Panc1 (cell line): ENCODE results near the gene ACBD3. TPM values are rescaled to one million over a fixed set of nuclear protein-coding genes. Genes with fewer than 3 reads are reported as not detected.
A peak's percentile ranks its signal among the peaks of the same experiment; 100 is the strongest.

ENCODE experiments used
- ATAC-seq: fragments of 200-7000 bp; cut with Tn5 transposase; 2 replicates; pipeline ENCODE4 v1.9.1; 2020; ENCODE audit warnings: mild to moderate bottlenecking, moderate library complexity
- BruUV-seq: library from RNA; stranded (reverse); fragments of 400-500 nt; replicated peaks from 2 replicates; lab custom pipeline; 2021; lab: Mats Ljungman, UMichigan
- CTCF ChIA-PET: fragments of 300-600 bp; sonication (Branson Sonifier 250); formaldehyde crosslinking; loops from one replicate; lab custom pipeline; 2022; ENCODE audit warnings: antibody characterized with exemption; lab: Charles Lee
- POLR2A ChIA-PET: fragments of 300-600 bp; sonication (Branson Sonifier 250); formaldehyde crosslinking; loops from one replicate; lab custom pipeline; 2022; ENCODE audit warnings: antibody characterized with exemption; lab: Charles Lee
- DNase-seq: peaks from one replicate; pipeline ENCODE4 v3.0.0-alpha.2; 2010; ENCODE audit warnings: low read depth, low spot score
- H3K27ac ChIP-seq: 2 replicates; pipeline ENCODE4 v1.5.1; 2011; ENCODE audit warnings: mild to moderate bottlenecking, low read length, inconsistent platforms
- H3K27me3 ChIP-seq: fragments of 200-500 bp; sonication (Bioruptor generic); 2 replicates; pipeline ENCODE4 v1.6.0; 2014; ENCODE audit warnings: low read length, inconsistent platforms; ENCODE audit not compliant: control insufficient read depth, insufficient read depth
- H3K36me3 ChIP-seq: fragments of 200-500 bp; sonication (Bioruptor generic); 2 replicates; pipeline ENCODE4 v1.5.1; 2014; ENCODE audit warnings: inconsistent platforms, mild to moderate bottlenecking, low read length, moderate library complexity; ENCODE audit not compliant: control insufficient read depth, insufficient read depth
- H3K4me1 ChIP-seq: 2 replicates; pipeline ENCODE4 v1.5.1; 2011; ENCODE audit warnings: inconsistent platforms, mild to moderate bottlenecking, low read length, moderate library complexity; ENCODE audit not compliant: control insufficient read depth, insufficient read depth
- H3K4me3 ChIP-seq, 2 experiments: 2 replicates each; pipeline ENCODE4 v1.5.1; 2011 to 2012; ENCODE audit warnings: low read depth in 2 of 2, low read length in 2 of 2, mild to moderate bottlenecking in 2 of 2, inconsistent platforms in 1 of 2, moderate library complexity in 1 of 2
- H3K9me3 ChIP-seq: fragments of 200-500 bp; sonication (Bioruptor generic); 2 replicates; pipeline ENCODE4 v1.5.1; 2014; ENCODE audit warnings: low read depth, mild to moderate bottlenecking, inconsistent platforms, low read length, moderate library complexity; ENCODE audit not compliant: control insufficient read depth, insufficient read depth
- POLR2AphosphoS5 ChIP-seq: IDR thresholded peaks from 2 replicates; pipeline ENCODE4 v1.6.1; 2012; ENCODE audit warnings: mild to moderate bottlenecking, low read depth, low read length, moderate library complexity
- SIN3A ChIP-seq: IDR thresholded peaks from 2 replicates; pipeline ENCODE4 v1.6.1; 2012; ENCODE audit warnings: low read depth, mild to moderate bottlenecking, low read length, moderate library complexity, borderline replicate concordance; ENCODE audit not compliant: insufficient read depth
- TCF7L2 ChIP-seq: IDR thresholded peaks from 2 replicates; pipeline ENCODE4 v1.6.1; 2011; ENCODE audit warnings: mild to moderate bottlenecking, low read depth, low read length, inconsistent platforms
- in situ Hi-C: cut with HindIII; loops from 2 replicates; pipeline ENCODE4 v1.10.0; 2016; ENCODE audit warnings: low sequenced_read_pairs, low pct_unique_long_range_greater_than_20kb
- intact Hi-C: fragments of 100-400 bp; cut with micrococcal nuclease; formaldehyde crosslinking; loops from one replicate; pipeline ENCODE4 v1.10.0; 2022; ENCODE audit not compliant: unreplicated experiment
- total RNA-seq: library from RNA; stranded (reverse); gene quantifications from one replicate; pipeline ENCODE4 v1.2.1, GENCODE V29; 2021; ENCODE audit not compliant: unreplicated experiment
- TF ChIP-seq, protein P1 (sequence below): fragments of 450-650 bp; IDR thresholded peaks from 2 replicates; pipeline ENCODE4 v1.5.1; 2017; ENCODE audit warnings: mild to moderate bottlenecking
- TF ChIP-seq, protein P2 (sequence below), 2 experiments: IDR thresholded peaks; 2 replicates each; pipeline ENCODE4 v1.6.1; 2011 to 2012; ENCODE audit warnings: low read depth in 2 of 2, control low read depth in 1 of 2, low read length in 1 of 2, mild to moderate bottlenecking in 1 of 2, moderate library complexity in 1 of 2; ENCODE audit not compliant: insufficient read depth in 1 of 2

The ACBD3 gene
- total RNA-seq, 1 experiment from 2014 or later: 31.2 TPM

DNA sequence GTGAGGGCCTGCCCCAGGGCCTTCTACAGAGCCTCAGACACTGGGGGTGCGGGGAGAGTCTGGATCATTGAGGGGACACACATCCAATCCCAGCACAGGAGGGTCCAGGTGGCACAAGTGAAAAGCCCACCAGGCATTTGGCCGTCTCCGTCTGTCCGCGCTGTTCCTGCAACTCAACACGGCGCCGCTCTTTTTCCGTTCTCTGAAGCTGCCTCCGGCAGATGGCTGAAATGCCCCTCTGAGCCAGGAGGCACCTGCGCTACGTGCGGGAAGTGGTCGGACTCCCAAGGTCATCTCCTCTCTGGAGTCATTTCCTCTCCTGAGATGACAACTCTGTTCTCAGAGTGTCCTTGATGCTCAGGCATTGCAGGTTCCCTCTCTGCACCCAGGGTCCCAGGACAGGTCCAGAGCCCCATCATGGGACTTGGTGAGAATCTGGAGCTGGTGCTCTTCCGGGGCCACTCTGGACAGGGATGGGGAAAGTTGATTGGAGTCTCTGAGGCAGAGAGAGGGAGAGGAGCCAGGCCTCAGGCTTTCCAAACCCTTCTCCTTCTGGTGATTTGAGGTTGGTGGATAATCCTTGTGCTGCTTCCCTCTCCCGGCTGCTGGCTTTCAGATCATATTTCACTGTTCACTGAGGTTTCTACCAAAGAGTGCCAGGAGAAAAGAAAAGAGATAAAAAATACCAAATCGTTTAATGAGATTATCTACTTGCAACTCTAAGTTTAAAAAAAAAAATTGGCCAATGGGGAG lies 22.9 kb upstream of the ACBD3 start:
- H3K27ac ChIP-seq: no peak overlapping the region
- DNase-seq: no peak
- no peaks in the 10 kb centered on the region for H3K36me3 ChIP-seq
- no TSS peak for BruUV-seq
- no peaks in the 10 kb centered on the region for H3K27me3 ChIP-seq
- in situ Hi-C loops: no loop called here
- ChIA-PET CTCF (no interaction called here), POLR2A (interaction anchor here (0.6 kb wide), 1 partner anchor 37 kb away, joined by 3 read pairs; no protein-coding TSS in a partner anchor)
- intact Hi-C loops: no loop called here
- H3K4me1 ChIP-seq: no peaks in the 10 kb centered on the region
- no peaks in the 10 kb centered on the region for H3K9me3 ChIP-seq
- 0 out of 2 replicates have a peak, but pooled peaks have one; percentile 19 for ATAC-seq
- TF ChIP-seq TCF7L2: no peak
- TF ChIP-seq, protein P1, sequence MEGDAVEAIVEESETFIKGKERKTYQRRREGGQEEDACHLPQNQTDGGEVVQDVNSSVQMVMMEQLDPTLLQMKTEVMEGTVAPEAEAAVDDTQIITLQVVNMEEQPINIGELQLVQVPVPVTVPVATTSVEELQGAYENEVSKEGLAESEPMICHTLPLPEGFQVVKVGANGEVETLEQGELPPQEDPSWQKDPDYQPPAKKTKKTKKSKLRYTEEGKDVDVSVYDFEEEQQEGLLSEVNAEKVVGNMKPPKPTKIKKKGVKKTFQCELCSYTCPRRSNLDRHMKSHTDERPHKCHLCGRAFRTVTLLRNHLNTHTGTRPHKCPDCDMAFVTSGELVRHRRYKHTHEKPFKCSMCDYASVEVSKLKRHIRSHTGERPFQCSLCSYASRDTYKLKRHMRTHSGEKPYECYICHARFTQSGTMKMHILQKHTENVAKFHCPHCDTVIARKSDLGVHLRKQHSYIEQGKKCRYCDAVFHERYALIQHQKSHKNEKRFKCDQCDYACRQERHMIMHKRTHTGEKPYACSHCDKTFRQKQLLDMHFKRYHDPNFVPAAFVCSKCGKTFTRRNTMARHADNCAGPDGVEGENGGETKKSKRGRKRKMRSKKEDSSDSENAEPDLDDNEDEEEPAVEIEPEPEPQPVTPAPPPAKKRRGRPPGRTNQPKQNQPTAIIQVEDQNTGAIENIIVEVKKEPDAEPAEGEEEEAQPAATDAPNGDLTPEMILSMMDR: no peak
- TF ChIP-seq POLR2AphosphoS5: no peak
- no peak for TF ChIP-seq SIN3A
- TF ChIP-seq, protein P2, sequence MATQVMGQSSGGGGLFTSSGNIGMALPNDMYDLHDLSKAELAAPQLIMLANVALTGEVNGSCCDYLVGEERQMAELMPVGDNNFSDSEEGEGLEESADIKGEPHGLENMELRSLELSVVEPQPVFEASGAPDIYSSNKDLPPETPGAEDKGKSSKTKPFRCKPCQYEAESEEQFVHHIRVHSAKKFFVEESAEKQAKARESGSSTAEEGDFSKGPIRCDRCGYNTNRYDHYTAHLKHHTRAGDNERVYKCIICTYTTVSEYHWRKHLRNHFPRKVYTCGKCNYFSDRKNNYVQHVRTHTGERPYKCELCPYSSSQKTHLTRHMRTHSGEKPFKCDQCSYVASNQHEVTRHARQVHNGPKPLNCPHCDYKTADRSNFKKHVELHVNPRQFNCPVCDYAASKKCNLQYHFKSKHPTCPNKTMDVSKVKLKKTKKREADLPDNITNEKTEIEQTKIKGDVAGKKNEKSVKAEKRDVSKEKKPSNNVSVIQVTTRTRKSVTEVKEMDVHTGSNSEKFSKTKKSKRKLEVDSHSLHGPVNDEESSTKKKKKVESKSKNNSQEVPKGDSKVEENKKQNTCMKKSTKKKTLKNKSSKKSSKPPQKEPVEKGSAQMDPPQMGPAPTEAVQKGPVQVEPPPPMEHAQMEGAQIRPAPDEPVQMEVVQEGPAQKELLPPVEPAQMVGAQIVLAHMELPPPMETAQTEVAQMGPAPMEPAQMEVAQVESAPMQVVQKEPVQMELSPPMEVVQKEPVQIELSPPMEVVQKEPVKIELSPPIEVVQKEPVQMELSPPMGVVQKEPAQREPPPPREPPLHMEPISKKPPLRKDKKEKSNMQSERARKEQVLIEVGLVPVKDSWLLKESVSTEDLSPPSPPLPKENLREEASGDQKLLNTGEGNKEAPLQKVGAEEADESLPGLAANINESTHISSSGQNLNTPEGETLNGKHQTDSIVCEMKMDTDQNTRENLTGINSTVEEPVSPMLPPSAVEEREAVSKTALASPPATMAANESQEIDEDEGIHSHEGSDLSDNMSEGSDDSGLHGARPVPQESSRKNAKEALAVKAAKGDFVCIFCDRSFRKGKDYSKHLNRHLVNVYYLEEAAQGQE (IDR thresholded peaks at IDR 0.05; ENCODE audit: insufficient read depth in 1 of 2, low read depth in 2 of 2, low read length in 1 of 2): no peak
- no peak overlapping the region for H3K4me3 ChIP-seq

DNA sequence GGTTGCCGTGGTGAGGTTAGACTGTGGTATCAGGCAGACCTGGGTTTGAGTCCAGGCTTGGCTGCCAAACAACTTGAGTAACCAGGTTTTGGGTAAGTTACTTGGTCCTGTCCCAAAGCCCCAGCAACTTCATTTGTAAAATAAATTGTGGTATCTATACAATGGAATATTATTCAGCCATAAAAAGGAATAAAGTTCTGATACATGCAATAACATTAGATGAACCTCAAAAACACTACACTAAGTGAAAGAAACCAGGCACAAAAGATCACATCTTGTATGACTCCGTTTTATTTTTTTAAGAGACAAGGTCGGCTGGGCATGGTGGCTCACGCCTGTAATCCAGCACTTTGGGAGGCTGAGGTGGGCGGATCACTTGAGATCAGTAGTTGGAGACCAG lies 20.5 kb upstream of the ACBD3 start:
- no peaks in the 10 kb centered on the region for H3K27me3 ChIP-seq
- no peak for TF ChIP-seq POLR2AphosphoS5
- TF ChIP-seq, protein P1: no peak
- H3K9me3 ChIP-seq: no peaks in the 10 kb centered on the region
- DNase-seq: no peak
- ChIA-PET POLR2A (no interaction called here), CTCF (no interaction called here)
- no peak for ATAC-seq
- H3K4me3 ChIP-seq: no peak overlapping the region
- in situ Hi-C loops: no loop called here
- no peaks in the 10 kb centered on the region for H3K4me1 ChIP-seq
- BruUV-seq: no TSS peak
- intact Hi-C loops: no loop called here
- no peaks in the 10 kb centered on the region for H3K36me3 ChIP-seq
- no peak overlapping the region for H3K27ac ChIP-seq
